Islet of Langerhans (tissue), 1 donor: Measurements from ENCODE around the gene CFC1.
"Not testable (repeated sequence)": the region's sequence is repeated elsewhere in the genome, so short reads cannot be mapped to it uniquely, and the experiment has no call there.

Experiments
- FAIRE-seq: peaks from one replicate; lab custom pipeline; 2011; peaks lifted over from hg19 to GRCh38; lab: Jason Lieb, UNC

CFC1 gene

DNA sequence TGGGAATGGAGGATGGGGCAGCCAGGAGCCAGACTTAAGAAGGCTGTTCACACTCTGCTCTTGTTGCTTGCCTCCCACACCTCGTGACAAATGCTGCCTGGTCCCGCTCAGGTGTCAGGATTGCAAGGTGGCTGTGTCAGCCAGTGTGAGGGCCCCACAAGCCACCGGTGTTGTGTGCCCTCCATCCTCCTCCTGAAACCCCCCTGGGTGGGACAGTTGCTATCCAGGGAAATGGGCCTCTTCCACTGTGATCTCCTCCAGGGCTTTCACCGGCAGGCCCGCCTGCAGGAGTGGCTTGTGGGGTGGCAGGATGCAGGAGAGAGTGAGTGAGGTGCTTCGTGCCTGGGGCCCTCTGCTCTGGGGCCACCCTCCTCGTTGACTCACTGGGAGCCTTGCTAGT lies 16.4 kb downstream of the CFC1 start:
- not testable (repeated sequence) for FAIRE-seq

DNA sequence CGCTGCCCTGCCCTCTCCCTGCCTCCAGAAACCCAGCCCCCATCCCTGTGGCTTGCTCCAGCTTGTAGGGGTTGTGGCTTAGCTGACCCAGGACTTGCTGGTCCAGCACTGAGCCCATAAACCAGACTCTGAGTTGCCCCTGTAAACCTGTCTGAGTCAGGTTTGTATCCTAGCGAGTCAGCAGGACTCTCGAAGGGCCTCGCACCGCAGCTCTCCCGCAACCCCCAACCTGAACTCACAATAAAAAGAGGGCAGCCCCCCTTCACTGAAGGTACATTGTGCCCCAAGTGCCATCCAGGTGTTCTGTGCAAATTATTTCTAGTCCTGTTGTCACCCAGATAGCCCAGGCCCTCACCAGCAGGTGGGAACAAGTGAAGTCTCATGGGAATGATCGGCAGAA lies 17.9 kb downstream of the CFC1 start:
- not testable (repeated sequence) for FAIRE-seq

DNA sequence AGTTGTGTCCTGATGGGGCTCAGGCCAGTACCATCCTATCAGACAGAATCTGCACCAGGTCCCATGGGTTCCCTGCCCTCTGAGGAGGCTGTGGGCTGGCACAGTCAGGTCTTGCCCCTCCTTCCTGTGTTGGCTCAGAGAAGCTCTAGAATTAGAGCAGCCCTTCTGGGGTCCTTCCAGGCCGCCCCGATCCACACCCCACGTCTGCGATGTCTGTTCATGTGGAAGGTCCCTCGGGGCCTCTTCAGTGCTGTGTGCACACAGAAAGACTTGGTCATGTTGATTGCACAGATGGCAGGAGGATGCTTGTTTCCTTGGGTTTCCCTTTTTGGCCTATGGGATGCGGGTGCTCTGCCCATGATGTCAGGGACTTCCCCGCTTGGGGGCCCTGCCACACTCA lies 20.3 kb downstream of the CFC1 start:
- not testable (repeated sequence) for FAIRE-seq

DNA sequence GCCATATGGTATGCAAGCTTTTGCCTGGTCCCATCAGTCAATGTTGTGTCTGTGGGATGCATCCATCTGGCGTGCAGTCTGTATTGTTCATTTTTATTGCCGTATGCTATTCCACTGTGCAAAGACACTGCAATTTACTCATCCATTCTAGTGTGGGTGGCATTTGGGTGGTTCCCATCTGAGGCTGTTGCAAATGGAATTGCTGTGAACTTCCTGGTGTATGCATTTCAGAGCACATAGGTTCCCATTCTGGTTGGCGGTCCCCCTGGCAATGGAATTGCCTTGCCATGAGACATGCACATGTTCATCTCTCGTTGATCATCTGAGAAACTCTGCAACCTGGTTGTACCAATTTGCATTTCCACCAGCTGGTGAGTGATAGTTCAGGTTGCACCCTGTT lies 21.8 kb downstream of the CFC1 start:
- FAIRE-seq: not testable (repeated sequence)

DNA sequence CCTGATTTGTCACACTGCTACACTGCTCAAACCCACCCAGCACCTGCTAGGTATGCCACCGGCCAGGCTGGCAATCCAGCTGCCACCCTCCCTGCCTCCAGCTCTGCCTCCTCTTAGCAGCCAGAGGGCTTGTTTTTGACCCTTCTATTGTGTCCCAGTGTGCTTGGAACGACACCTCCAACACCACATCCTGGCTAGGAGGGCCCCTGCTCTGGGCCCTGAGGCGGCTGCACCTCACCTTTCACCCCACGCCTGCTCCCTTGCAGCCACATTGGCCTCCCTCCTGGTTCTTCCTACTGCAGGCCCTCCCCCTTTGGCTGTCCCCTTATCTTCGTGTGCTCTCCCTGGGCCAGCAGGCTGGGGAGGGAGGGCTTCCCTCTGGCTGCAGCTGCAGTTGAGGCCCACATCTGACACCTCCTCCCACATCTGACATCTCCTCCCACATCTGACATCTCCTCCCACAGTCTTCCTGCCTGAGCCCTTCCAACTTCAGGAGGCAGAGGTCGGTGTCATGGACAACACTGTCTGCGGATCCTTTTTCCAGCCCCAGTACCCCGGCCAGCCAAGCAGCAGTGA lies 23.1 kb downstream of the CFC1 start:
- FAIRE-seq: not testable (repeated sequence)

DNA sequence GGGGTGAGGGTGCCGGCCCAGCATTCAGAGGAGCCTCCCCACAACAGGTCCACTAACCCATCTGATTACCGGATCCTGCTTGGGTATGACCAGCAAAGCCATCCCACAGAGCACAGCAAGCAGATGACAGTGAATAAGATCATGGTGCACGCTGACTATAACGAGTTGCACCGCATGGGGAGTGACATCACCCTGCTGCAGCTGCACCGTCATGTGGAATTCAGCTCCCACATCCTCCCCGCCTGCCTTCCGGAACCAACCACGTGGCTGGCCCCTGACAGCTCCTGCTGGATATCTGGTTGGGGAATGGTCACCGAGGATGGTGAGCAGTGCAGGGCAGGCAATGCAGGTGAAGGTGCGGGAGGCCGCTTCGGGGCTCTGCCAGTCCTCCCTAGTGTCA lies 25.1 kb downstream of the CFC1 start:
- not testable (repeated sequence) for FAIRE-seq

DNA sequence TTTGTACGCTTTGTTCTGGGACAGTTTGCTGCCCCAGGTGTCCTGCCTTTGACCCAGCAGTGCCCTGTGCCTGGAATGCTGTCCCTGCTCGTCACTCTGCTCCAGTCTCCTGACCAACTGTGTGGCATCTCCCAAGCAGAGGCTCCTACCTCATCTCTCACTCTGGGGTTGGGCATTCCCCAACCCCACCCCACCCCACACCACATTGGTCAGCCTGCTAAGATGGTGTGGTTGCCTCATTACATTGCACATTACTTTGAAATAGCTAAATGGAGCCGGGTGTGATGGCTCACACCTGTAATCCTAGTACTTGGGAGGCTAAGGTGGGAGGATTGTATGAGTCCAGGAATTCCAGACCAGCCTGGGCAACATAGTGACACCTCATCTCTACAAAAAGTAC lies 27.4 kb downstream of the CFC1 start:
- not testable (repeated sequence) for FAIRE-seq

DNA sequence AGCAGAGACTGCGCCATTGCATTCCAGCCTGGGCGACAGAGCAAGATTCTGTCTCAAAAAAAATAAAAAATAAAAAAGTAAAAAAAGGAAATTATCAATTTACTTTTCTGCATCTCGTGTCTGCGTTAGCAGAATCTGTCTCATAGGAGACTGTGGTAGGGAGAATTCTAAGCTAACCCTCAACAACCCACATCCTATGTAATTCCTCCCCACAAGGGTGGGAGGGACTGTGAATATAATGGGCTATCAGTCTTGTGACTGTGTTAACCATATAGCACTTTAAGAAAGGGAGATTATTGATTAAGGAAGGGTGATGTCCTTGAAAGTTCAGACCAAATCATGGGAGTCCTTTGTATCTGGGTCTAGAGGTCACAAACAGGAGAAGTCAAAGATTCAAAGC lies 33.2 kb downstream of the CFC1 start:
- FAIRE-seq: not testable (repeated sequence)

DNA sequence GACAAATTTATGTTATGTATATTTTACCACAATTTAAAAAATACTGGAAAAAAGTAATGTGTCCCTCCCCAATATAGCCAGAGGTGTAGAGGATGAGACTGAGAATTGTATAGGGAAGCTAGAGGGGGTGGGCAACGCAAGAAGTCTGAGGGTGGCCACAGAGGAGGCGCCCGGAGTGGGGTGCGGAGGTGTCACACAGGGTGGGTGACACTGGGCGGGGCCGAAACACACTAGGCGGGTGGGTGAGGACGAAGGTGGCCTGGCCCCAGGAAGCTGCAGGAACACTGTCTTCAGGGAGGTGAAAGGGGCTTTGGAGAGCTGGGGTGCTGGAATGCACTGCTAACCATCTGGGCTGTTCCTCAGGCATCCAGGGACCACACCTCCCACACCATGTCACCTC lies 42.9 kb downstream of the CFC1 start:
- not testable (repeated sequence) for FAIRE-seq

DNA sequence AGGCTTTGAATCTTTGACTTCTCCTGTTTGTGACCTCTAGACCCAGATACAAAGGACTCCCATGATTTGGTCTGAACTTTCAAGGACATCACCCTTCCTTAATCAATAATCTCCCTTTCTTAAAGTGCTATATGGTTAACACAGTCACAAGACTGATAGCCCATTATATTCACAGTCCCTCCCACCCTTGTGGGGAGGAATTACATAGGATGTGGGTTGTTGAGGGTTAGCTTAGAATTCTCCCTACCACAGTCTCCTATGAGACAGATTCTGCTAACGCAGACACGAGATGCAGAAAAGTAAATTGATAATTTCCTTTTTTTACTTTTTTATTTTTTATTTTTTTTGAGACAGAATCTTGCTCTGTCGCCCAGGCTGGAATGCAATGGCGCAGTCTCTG lies 45.2 kb downstream of the CFC1 start:
- not testable (repeated sequence) for FAIRE-seq

DNA sequence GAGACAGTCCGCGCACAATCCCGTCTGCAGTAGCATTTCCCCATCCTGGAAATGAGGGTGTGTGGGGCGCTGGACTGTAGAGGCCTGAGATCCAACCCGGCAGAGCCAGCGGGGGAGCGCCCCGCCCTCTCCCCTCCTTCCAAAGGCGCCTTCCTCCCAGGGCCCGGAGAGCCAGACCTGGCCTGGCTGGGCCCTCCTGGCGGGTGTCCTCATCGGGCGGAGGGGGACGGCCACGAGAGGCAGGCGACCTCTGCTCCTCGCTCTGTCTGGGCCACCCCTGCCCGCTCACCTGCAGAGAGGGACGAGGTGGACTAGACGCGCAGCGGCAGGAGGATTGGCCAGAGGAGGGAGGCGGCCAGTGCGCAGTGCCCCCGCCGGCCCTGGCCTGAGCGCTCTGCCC lies 49.9 kb downstream of the CFC1 start:
- FAIRE-seq: not testable (repeated sequence)

DNA sequence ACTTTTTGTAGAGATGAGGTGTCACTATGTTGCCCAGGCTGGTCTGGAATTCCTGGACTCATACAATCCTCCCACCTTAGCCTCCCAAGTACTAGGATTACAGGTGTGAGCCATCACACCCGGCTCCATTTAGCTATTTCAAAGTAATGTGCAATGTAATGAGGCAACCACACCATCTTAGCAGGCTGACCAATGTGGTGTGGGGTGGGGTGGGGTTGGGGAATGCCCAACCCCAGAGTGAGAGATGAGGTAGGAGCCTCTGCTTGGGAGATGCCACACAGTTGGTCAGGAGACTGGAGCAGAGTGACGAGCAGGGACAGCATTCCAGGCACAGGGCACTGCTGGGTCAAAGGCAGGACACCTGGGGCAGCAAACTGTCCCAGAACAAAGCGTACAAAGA lies 51.0 kb downstream of the CFC1 start:
- not testable (repeated sequence) for FAIRE-seq

DNA sequence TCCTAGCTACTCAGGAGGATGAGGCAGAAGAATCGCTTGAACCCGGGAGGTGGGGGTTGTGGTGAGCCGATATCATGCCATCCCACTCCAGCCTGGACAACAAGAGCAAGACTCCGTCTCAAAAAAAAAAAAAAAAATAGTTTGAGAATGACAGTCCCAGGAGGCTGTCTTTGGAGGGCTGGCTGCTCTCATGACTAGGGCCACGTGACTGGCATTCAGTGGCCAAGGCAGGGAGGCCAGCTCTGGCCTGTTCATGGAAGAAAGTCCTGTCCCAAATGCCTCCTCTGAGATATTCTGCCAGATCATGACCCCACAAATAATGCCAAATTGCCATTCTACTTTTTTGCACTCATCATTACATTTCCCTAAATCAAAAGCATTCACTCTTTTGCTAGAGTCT lies 54.4 kb downstream of the CFC1 start:
- FAIRE-seq: not testable (repeated sequence)

DNA sequence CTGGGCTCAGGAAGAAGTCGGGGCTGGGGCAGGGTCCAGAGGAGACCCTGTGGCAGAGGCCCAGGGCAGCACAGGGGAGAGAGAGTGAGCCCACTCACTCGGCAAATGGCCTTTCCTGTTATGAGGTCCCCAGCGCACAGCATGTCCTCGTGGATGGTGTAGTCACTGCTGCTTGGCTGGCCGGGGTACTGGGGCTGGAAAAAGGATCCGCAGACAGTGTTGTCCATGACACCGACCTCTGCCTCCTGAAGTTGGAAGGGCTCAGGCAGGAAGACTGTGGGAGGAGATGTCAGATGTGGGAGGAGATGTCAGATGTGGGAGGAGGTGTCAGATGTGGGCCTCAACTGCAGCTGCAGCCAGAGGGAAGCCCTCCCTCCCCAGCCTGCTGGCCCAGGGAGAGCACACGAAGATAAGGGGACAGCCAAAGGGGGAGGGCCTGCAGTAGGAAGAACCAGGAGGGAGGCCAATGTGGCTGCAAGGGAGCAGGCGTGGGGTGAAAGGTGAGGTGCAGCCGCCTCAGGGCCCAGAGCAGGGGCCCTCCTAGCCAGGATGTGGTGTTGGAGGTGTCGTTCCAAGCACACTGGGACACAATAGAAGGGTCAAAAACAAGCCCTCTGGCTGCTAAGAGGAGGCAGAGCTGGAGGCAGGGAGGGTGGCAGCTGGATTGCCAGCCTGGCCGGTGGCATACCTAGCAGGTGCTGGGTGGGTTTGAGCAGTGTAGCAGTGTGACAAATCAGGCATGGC lies 55.4 kb downstream of the CFC1 start:
- FAIRE-seq: not testable (repeated sequence)

DNA sequence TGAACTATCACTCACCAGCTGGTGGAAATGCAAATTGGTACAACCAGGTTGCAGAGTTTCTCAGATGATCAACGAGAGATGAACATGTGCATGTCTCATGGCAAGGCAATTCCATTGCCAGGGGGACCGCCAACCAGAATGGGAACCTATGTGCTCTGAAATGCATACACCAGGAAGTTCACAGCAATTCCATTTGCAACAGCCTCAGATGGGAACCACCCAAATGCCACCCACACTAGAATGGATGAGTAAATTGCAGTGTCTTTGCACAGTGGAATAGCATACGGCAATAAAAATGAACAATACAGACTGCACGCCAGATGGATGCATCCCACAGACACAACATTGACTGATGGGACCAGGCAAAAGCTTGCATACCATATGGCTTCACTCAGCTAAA lies 56.6 kb downstream of the CFC1 start:
- not testable (repeated sequence) for FAIRE-seq
